Brain microvascular endothelial cell (primary cell): Measurements from ENCODE around the gene MYO5A.
"Not testable (repeated sequence)": the region's sequence is repeated elsewhere in the genome, so short reads cannot be mapped to it uniquely, and the experiment has no call there.

Experiments used
- DNase-seq: peaks from one replicate; pipeline ENCODE4 v3.0.0-alpha.2; 2020
- H3K27ac ChIP-seq: fragments of 250-450 bp; sonication (Bioruptor Pico); 2 replicates; pipeline ENCODE4 v1.5.1; 2020; ENCODE audit warnings: mild to moderate bottlenecking, moderate library complexity
- H3K27me3 ChIP-seq: fragments of 250-450 bp; sonication (Bioruptor Pico); replicated peaks from 2 replicates; pipeline ENCODE4 v1.5.1; 2020; ENCODE audit warnings: mild to moderate bottlenecking
- H3K36me3 ChIP-seq: fragments of 250-450 bp; sonication (Bioruptor Pico); replicated peaks from 2 replicates; pipeline ENCODE4 v1.5.1; 2020; ENCODE audit warnings: mild to moderate bottlenecking
- H3K4me3 ChIP-seq: 2 replicates; pipeline ENCODE4 v1.5.1; 2011; ENCODE audit warnings: low read depth, mild to moderate bottlenecking, control low read depth, low read length, moderate library complexity
- CTCF ChIP-seq: IDR thresholded peaks from 2 replicates; pipeline ENCODE4 v1.5.1; 2011; ENCODE audit warnings: low read depth, mild to moderate bottlenecking, moderate library complexity, low read length, control low read depth, inconsistent platforms; ENCODE audit errors: missing control alignments
- in situ Hi-C: cut with HindIII; loops from 2 replicates; pipeline ENCODE4 v1.10.0; 2017; ENCODE audit warnings: low sequenced_read_pairs, low pct_ligation_motif_present

Gene MYO5A

GRCh38 chr15:52441841-52442240, 86.8 kb downstream of the MYO5A start:
- no peak for TF ChIP-seq CTCF
- Histone ChIP-seq H3K27ac (no peak overlapping the region), H3K4me3 (no peak overlapping the region), H3K27me3 (no peaks in the 10 kb centered on the region), H3K36me3 (no peaks in the 10 kb centered on the region)
- DNase-seq: no peak
- in situ Hi-C loops: no loop called here

GRCh38 chr15:52440946-52441345, 87.7 kb downstream of the MYO5A start:
- Histone ChIP-seq H3K27ac (no peak overlapping the region), H3K27me3 (no peaks in the 10 kb centered on the region), H3K4me3 (no peak overlapping the region), H3K36me3 (no peaks in the 10 kb centered on the region)
- no peak for TF ChIP-seq CTCF
- no peak for DNase-seq
- in situ Hi-C loops: no loop called here

GRCh38 chr15:52440414-52440813, 88.3 kb downstream of the MYO5A start:
- H3K27ac ChIP-seq: no peak overlapping the region
- DNase-seq: peak; percentile 21
- H3K27me3 ChIP-seq: no peaks in the 10 kb centered on the region
- no peaks in the 10 kb centered on the region for H3K36me3 ChIP-seq
- H3K4me3 ChIP-seq: no peak overlapping the region
- no peak for TF ChIP-seq CTCF
- in situ Hi-C loops: no loop called here

GRCh38 chr15:52439470-52439869, 89.2 kb downstream of the MYO5A start:
- in situ Hi-C loops: no loop called here
- no peaks in the 10 kb centered on the region for H3K27me3 ChIP-seq
- no peak for DNase-seq
- no peak for TF ChIP-seq CTCF
- H3K36me3 ChIP-seq: no peaks in the 10 kb centered on the region
- no peak overlapping the region for H3K27ac ChIP-seq
- no peak overlapping the region for H3K4me3 ChIP-seq

- H3K27me3 ChIP-seq, in situ Hi-C loops, H3K27ac ChIP-seq, DNase-seq, H3K36me3 ChIP-seq, H3K4me3 ChIP-seq: not testable (repeated sequence)
Measured at GRCh38 chr15:52439042-52439441, 89.6 kb downstream of the MYO5A start.

GRCh38 chr15:52438047-52438446, 90.6 kb downstream of the MYO5A start:
- TF ChIP-seq CTCF: no peak
- no peaks in the 10 kb centered on the region for H3K36me3 ChIP-seq
- in situ Hi-C loops: no loop called here
- no peak overlapping the region for H3K4me3 ChIP-seq
- H3K27me3 ChIP-seq: no peaks in the 10 kb centered on the region
- no peak for DNase-seq
- no peak overlapping the region for H3K27ac ChIP-seq

- no peak overlapping the region for H3K4me3 ChIP-seq
- in situ Hi-C loops: no loop called here
- DNase-seq: no peak
- H3K36me3 ChIP-seq: no peaks in the 10 kb centered on the region
- H3K27ac ChIP-seq: no peak overlapping the region
- no peaks in the 10 kb centered on the region for H3K27me3 ChIP-seq
- TF ChIP-seq CTCF: no peak
Measured at GRCh38 chr15:52437646-52438045, 91.0 kb downstream of the MYO5A start.
